Neutrophil (primary cell): ENCODE measurements around the gene PKIB.

ENCODE experiments used
- H3K27ac ChIP-seq: fragments of 200-600 bp; sonication (generic); 2 replicates; pipeline ENCODE4 v1.5.1; 2016; ENCODE audit warnings: mild to moderate bottlenecking, moderate library complexity
- H3K27me3 ChIP-seq: fragments of 200-600 bp; sonication (generic); 2 replicates; pipeline ENCODE4 v1.6.0; 2016; ENCODE audit warnings: mild to moderate bottlenecking
- H3K36me3 ChIP-seq: fragments of 200-600 bp; sonication (generic); 2 replicates; pipeline ENCODE4 v1.5.1; 2017
- H3K4me1 ChIP-seq, 2 experiments: fragments of 200-600 bp in 1 of 2; sonication (generic) in 1 of 2; 1 replicate in 1 of 2; 2 replicates in 1 of 2; pipeline versions ENCODE4 v1.5.1 to v1.6.1; 2013 to 2016; ENCODE audit warnings: low read depth in 1 of 2, low read length in 1 of 2, mild to moderate bottlenecking in 1 of 2, moderate library complexity in 1 of 2; ENCODE audit not compliant: control insufficient read depth in 1 of 2, insufficient read depth in 1 of 2
- H3K4me3 ChIP-seq, 2 experiments: fragments of 200-600 bp in 1 of 2; sonication (generic) in 1 of 2; 1 replicate in 1 of 2; 2 replicates in 1 of 2; pipeline ENCODE4 v1.5.1; 2013 to 2016; ENCODE audit warnings: low read depth in 1 of 2, low read length in 1 of 2, mild to moderate bottlenecking in 1 of 2, moderate library complexity in 1 of 2
- H3K9me3 ChIP-seq: fragments of 200-600 bp; sonication (generic); 2 replicates; pipeline ENCODE4 v1.5.1; 2016
- TF ChIP-seq, protein P1 (sequence below): fragments of 200-600 bp; sonication (generic); IDR thresholded peaks from 2 replicates; pipeline ENCODE4 v1.5.1; 2016; ENCODE audit warnings: antibody characterized with exemption

Gene PKIB

DNA sequence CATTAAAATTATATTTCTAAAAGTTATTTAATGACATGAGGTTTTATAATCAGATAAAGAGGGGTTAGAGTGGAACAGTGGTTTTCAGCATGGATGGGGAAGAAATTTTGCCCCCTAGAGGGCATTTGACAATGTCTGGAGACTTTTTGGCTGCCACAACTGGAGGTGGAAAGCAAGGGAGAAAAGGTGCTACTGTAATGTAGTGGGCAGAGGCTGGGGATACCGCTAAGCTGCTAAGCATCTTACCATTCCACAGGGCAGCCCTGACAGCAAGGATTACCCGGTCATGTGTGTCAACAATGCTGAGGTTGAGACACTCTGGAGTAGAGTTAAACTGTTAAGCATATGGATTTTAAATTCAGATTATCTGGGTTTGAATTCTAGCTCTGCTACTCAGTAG is 116.4 kb downstream of the PKIB start:
- H3K27ac ChIP-seq = no peak overlapping the region
- no peaks in the 10 kb centered on the region for H3K9me3 ChIP-seq
- H3K27me3 ChIP-seq = peaks cover 31% of the 10 kb centered on the region
- H3K4me3 ChIP-seq = no peak overlapping the region
- TF ChIP-seq, protein P1, sequence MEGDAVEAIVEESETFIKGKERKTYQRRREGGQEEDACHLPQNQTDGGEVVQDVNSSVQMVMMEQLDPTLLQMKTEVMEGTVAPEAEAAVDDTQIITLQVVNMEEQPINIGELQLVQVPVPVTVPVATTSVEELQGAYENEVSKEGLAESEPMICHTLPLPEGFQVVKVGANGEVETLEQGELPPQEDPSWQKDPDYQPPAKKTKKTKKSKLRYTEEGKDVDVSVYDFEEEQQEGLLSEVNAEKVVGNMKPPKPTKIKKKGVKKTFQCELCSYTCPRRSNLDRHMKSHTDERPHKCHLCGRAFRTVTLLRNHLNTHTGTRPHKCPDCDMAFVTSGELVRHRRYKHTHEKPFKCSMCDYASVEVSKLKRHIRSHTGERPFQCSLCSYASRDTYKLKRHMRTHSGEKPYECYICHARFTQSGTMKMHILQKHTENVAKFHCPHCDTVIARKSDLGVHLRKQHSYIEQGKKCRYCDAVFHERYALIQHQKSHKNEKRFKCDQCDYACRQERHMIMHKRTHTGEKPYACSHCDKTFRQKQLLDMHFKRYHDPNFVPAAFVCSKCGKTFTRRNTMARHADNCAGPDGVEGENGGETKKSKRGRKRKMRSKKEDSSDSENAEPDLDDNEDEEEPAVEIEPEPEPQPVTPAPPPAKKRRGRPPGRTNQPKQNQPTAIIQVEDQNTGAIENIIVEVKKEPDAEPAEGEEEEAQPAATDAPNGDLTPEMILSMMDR = no peak
- no peaks in the 10 kb centered on the region for H3K4me1 ChIP-seq
- no peaks in the 10 kb centered on the region for H3K36me3 ChIP-seq

- no peak overlapping the region for H3K4me3 ChIP-seq
- H3K9me3 ChIP-seq = no peaks in the 10 kb centered on the region
- TF ChIP-seq, protein P1 = no peak
Observed at GRCh38 chr6:122727244-122727643, 117.0 kb downstream of the PKIB start.

GRCh38 chr6:122730334-122730733 is 120.1 kb downstream of the PKIB start:
- Histone ChIP-seq H3K27ac (no peak overlapping the region), H3K4me3 (no peak overlapping the region), H3K36me3 (no peaks in the 10 kb centered on the region), H3K9me3 (no peaks in the 10 kb centered on the region), H3K27me3 (peaks cover 24% of the 10 kb centered on the region), H3K4me1 (peaks cover 0 to 7% of the 10 kb centered on the region in 2 experiments)
- TF ChIP-seq, protein P1 = no peak

More at GRCh38 chr6:122727244-122727643, 117.0 kb downstream of the PKIB start:
- H3K36me3 ChIP-seq = no peaks in the 10 kb centered on the region
- H3K27me3 ChIP-seq = peaks cover 31% of the 10 kb centered on the region
- H3K27ac ChIP-seq = no peak overlapping the region
- H3K4me1 ChIP-seq = no peaks in the 10 kb centered on the region

GRCh38 chr6:122730775-122731386 is 120.7 kb downstream of the PKIB start:
- no peaks in the 10 kb centered on the region for H3K36me3 ChIP-seq
- no peak overlapping the region for H3K4me3 ChIP-seq
- peaks cover 26% of the 10 kb centered on the region for H3K27me3 ChIP-seq
- TF ChIP-seq, protein P1 = peak; percentile 20
- H3K4me1 ChIP-seq = peaks cover 0 to 7% of the 10 kb centered on the region in 2 experiments
- H3K9me3 ChIP-seq = no peaks in the 10 kb centered on the region
- no peak overlapping the region for H3K27ac ChIP-seq

- H3K4me1 ChIP-seq = peaks cover 0 to 7% of the 10 kb centered on the region in 2 experiments
- TF ChIP-seq, protein P1 = no peak
Observed at GRCh38 chr6:122733259-122733658, 123.1 kb downstream of the PKIB start.

More at GRCh38 chr6:122733259-122733658, 123.1 kb downstream of the PKIB start:
- H3K4me3 ChIP-seq = no peak overlapping the region
- H3K27me3 ChIP-seq = peaks cover 44% of the 10 kb centered on the region
- no peak overlapping the region for H3K27ac ChIP-seq
- H3K9me3 ChIP-seq = no peaks in the 10 kb centered on the region
- H3K36me3 ChIP-seq = no peaks in the 10 kb centered on the region
